Measurements from ENCODE around the gene PPIL4. TPM values are rescaled to one million over a fixed set of nuclear protein-coding genes. Genes with fewer than 3 reads are reported as not detected.

PPIL4 gene
- total and polyA plus RNA-seq, 10 of the 15 experiments (the other 5 are each of a cell fraction or from before 2014, with no cell fraction given): 8.0 to 28.4 (median 24.3) TPM

Small RNAs within 50 kb of the gene (small RNA-seq; reads per million reads assigned to genes)
- gene RF00410: not detected
- gene RNU7-3P: not detected

Other genes starting within 250 kb of the PPIL4 start
Only the 7 nearest of the 8 such genes appear.
- gene SUMO4, start 145.8 kb downstream of the PPIL4 start, total RNA-seq (2014; rRNA removed): 2.0 and 3.3 TPM in 2 replicates
- gene SUMO4, start 145.8 kb downstream of the PPIL4 start, total RNA-seq (2014; rRNA removed; fragmentation: Illumina TruSeq; extraction: Trizol): 5.3 and 5.6 TPM in 2 replicates
- gene SUMO4, start 145.8 kb downstream of the PPIL4 start, total RNA-seq (2021): 1.6 and 2.1 TPM in 2 replicates
- 1.0 and 1.3 TPM in 2 replicates for gene SUMO4, start 145.8 kb downstream of the PPIL4 start, polyA plus RNA-seq (2011; rRNA removed)
- 0.38 and 0.68 TPM in 2 replicates for gene SUMO4, start 145.8 kb downstream of the PPIL4 start, polyA plus RNA-seq (2014; fragmentation: Illumina TruSeq; extraction: Trizol)
- under 1 TPM; 0.07 to 0.69 TPM for gene SUMO4, start 145.8 kb downstream of the PPIL4 start, polyA plus RNA-seq (2014; fragmentation: Nextera tagmentation; extraction: Ambion mirVana)
- 0.67 TPM in 1 of 2 replicates, not detected in the other for gene SUMO4, start 145.8 kb downstream of the PPIL4 start, polyA plus RNA-seq (2014; rRNA removed)
- gene SUMO4, start 145.8 kb downstream of the PPIL4 start, polyA plus RNA-seq (2016; fragmentation: Nextera tagmentation; extraction: Ambion mirVana): 1 to 10 TPM; 1.0 to 2.1 TPM
- 9.4 and 10.8 TPM in 2 replicates for gene ZC3H12D, start 61.0 kb downstream of the PPIL4 start, total RNA-seq (2014; rRNA removed)
- 10.2 and 10.3 TPM in 2 replicates for gene ZC3H12D, start 61.0 kb downstream of the PPIL4 start, total RNA-seq (2014; rRNA removed; fragmentation: Illumina TruSeq; extraction: Trizol)
- 14.1 and 15.7 TPM in 2 replicates for gene ZC3H12D, start 61.0 kb downstream of the PPIL4 start, total RNA-seq (2021)
- 28.0 and 29.7 TPM in 2 replicates for gene ZC3H12D, start 61.0 kb downstream of the PPIL4 start, polyA plus RNA-seq (2011; rRNA removed)
- gene ZC3H12D, start 61.0 kb downstream of the PPIL4 start, polyA plus RNA-seq (2014; fragmentation: Illumina TruSeq; extraction: Trizol): 7.0 and 8.2 TPM in 2 replicates
- 1 to 10 TPM; 1.4 to 2.0 TPM for gene ZC3H12D, start 61.0 kb downstream of the PPIL4 start, polyA plus RNA-seq (2014; fragmentation: Nextera tagmentation; extraction: Ambion mirVana)
- gene ZC3H12D, start 61.0 kb downstream of the PPIL4 start, polyA plus RNA-seq (2014; rRNA removed): 11.6 and 13.0 TPM in 2 replicates
- gene ZC3H12D, start 61.0 kb downstream of the PPIL4 start, polyA plus RNA-seq (2016; fragmentation: Nextera tagmentation; extraction: Ambion mirVana): 1 to 10 TPM; 2.3 to 2.6 TPM
- 30.8 and 35.4 TPM in 2 replicates for gene GINM1, start 20.3 kb upstream of the PPIL4 start, total RNA-seq (2014; rRNA removed)
- 37.3 and 37.4 TPM in 2 replicates for gene GINM1, start 20.3 kb upstream of the PPIL4 start, total RNA-seq (2014; rRNA removed; fragmentation: Illumina TruSeq; extraction: Trizol)
- 28.7 and 29.3 TPM in 2 replicates for gene GINM1, start 20.3 kb upstream of the PPIL4 start, total RNA-seq (2021)
- 21.3 and 31.0 TPM in 2 replicates for gene GINM1, start 20.3 kb upstream of the PPIL4 start, polyA plus RNA-seq (2011; rRNA removed)
- gene GINM1, start 20.3 kb upstream of the PPIL4 start, polyA plus RNA-seq (2014; fragmentation: Illumina TruSeq; extraction: Trizol): 30.8 and 36.1 TPM in 2 replicates
- gene GINM1, start 20.3 kb upstream of the PPIL4 start, polyA plus RNA-seq (2014; fragmentation: Nextera tagmentation; extraction: Ambion mirVana): 10 to 100 TPM; 10.6 to 20.3 TPM
- gene GINM1, start 20.3 kb upstream of the PPIL4 start, polyA plus RNA-seq (2014; rRNA removed): 28.0 and 31.0 TPM in 2 replicates
- gene GINM1, start 20.3 kb upstream of the PPIL4 start, polyA plus RNA-seq (2016; fragmentation: Nextera tagmentation; extraction: Ambion mirVana): 10 to 100 TPM; 37.9 to 38.1 TPM
- 22.0 and 24.3 TPM in 2 replicates for gene KATNA1, start 102.7 kb upstream of the PPIL4 start, total RNA-seq (2014; rRNA removed)
- 26.5 and 27.1 TPM in 2 replicates for gene KATNA1, start 102.7 kb upstream of the PPIL4 start, total RNA-seq (2014; rRNA removed; fragmentation: Illumina TruSeq; extraction: Trizol)
- 17.7 and 18.4 TPM in 2 replicates for gene KATNA1, start 102.7 kb upstream of the PPIL4 start, total RNA-seq (2021)
- 27.5 and 37.3 TPM in 2 replicates for gene KATNA1, start 102.7 kb upstream of the PPIL4 start, polyA plus RNA-seq (2011; rRNA removed)
- gene KATNA1, start 102.7 kb upstream of the PPIL4 start, polyA plus RNA-seq (2014; fragmentation: Illumina TruSeq; extraction: Trizol): 29.2 and 41.3 TPM in 2 replicates
- gene KATNA1, start 102.7 kb upstream of the PPIL4 start, polyA plus RNA-seq (2014; fragmentation: Nextera tagmentation; extraction: Ambion mirVana): 10 to 100 TPM; 15.4 to 23.1 TPM
- 19.2 and 21.0 TPM in 2 replicates for gene KATNA1, start 102.7 kb upstream of the PPIL4 start, polyA plus RNA-seq (2014; rRNA removed)
- 10 to 100 TPM; 30.7 to 35.3 TPM for gene KATNA1, start 102.7 kb upstream of the PPIL4 start, polyA plus RNA-seq (2016; fragmentation: Nextera tagmentation; extraction: Ambion mirVana)
- 10.7 and 11.0 TPM in 2 replicates for gene LATS1, start 172.1 kb upstream of the PPIL4 start, total RNA-seq (2014; rRNA removed)
- 13.5 and 13.8 TPM in 2 replicates for gene LATS1, start 172.1 kb upstream of the PPIL4 start, total RNA-seq (2014; rRNA removed; fragmentation: Illumina TruSeq; extraction: Trizol)
- gene LATS1, start 172.1 kb upstream of the PPIL4 start, total RNA-seq (2021): 15.5 and 15.6 TPM in 2 replicates
- gene LATS1, start 172.1 kb upstream of the PPIL4 start, polyA plus RNA-seq (2011; rRNA removed): 9.7 and 10.1 TPM in 2 replicates
- gene LATS1, start 172.1 kb upstream of the PPIL4 start, polyA plus RNA-seq (2014; fragmentation: Illumina TruSeq; extraction: Trizol): 11.8 and 13.4 TPM in 2 replicates
- 1 to 10 TPM; 2.1 to 2.4 TPM for gene LATS1, start 172.1 kb upstream of the PPIL4 start, polyA plus RNA-seq (2014; fragmentation: Nextera tagmentation; extraction: Ambion mirVana)
- 5.4 and 7.3 TPM in 2 replicates for gene LATS1, start 172.1 kb upstream of the PPIL4 start, polyA plus RNA-seq (2014; rRNA removed)
- gene LATS1, start 172.1 kb upstream of the PPIL4 start, polyA plus RNA-seq (2016; fragmentation: Nextera tagmentation; extraction: Ambion mirVana): 10 to 100 TPM; 10.9 to 11.1 TPM
- 25.9 and 29.5 TPM in 2 replicates for gene NUP43, start 200.5 kb upstream of the PPIL4 start, total RNA-seq (2014; rRNA removed)
- gene NUP43, start 200.5 kb upstream of the PPIL4 start, total RNA-seq (2014; rRNA removed; fragmentation: Illumina TruSeq; extraction: Trizol): 31.9 and 32.2 TPM in 2 replicates
- gene NUP43, start 200.5 kb upstream of the PPIL4 start, total RNA-seq (2021): 34.8 and 44.5 TPM in 2 replicates
- gene NUP43, start 200.5 kb upstream of the PPIL4 start, polyA plus RNA-seq (2011; rRNA removed): 54.2 and 67.5 TPM in 2 replicates
- 29.6 and 36.2 TPM in 2 replicates for gene NUP43, start 200.5 kb upstream of the PPIL4 start, polyA plus RNA-seq (2014; fragmentation: Illumina TruSeq; extraction: Trizol)
- gene NUP43, start 200.5 kb upstream of the PPIL4 start, polyA plus RNA-seq (2014; fragmentation: Nextera tagmentation; extraction: Ambion mirVana): 10 to 100 TPM in 1 of 2 experiments, 1 to 10 TPM in 1; 8.9 to 10.4 TPM
- 23.2 and 26.6 TPM in 2 replicates for gene NUP43, start 200.5 kb upstream of the PPIL4 start, polyA plus RNA-seq (2014; rRNA removed)
- gene NUP43, start 200.5 kb upstream of the PPIL4 start, polyA plus RNA-seq (2016; fragmentation: Nextera tagmentation; extraction: Ambion mirVana): 10 to 100 TPM; 21.8 to 28.8 TPM
- 45.1 and 48.7 TPM in 2 replicates for gene PCMT1, start 203.7 kb upstream of the PPIL4 start, total RNA-seq (2014; rRNA removed)
- 45.1 and 48.5 TPM in 2 replicates for gene PCMT1, start 203.7 kb upstream of the PPIL4 start, total RNA-seq (2014; rRNA removed; fragmentation: Illumina TruSeq; extraction: Trizol)
- gene PCMT1, start 203.7 kb upstream of the PPIL4 start, total RNA-seq (2021): 53.0 and 56.0 TPM in 2 replicates
- 114 and 137 TPM in 2 replicates for gene PCMT1, start 203.7 kb upstream of the PPIL4 start, polyA plus RNA-seq (2011; rRNA removed)
- gene PCMT1, start 203.7 kb upstream of the PPIL4 start, polyA plus RNA-seq (2014; fragmentation: Illumina TruSeq; extraction: Trizol): 49.4 and 62.3 TPM in 2 replicates
- 100 to 1,000 TPM in 1 of 2 experiments, 10 to 100 TPM in 1; 87.6 to 114 TPM for gene PCMT1, start 203.7 kb upstream of the PPIL4 start, polyA plus RNA-seq (2014; fragmentation: Nextera tagmentation; extraction: Ambion mirVana)
- gene PCMT1, start 203.7 kb upstream of the PPIL4 start, polyA plus RNA-seq (2014; rRNA removed): 72.1 and 74.8 TPM in 2 replicates
- gene PCMT1, start 203.7 kb upstream of the PPIL4 start, polyA plus RNA-seq (2016; fragmentation: Nextera tagmentation; extraction: Ambion mirVana): 100 to 1,000 TPM; 122 to 126 TPM